GM19328 (cell line): ENCODE data around the gene STOX2.
"Not testable (repeated sequence)": the region's sequence is repeated elsewhere in the genome, so short reads cannot be mapped to it uniquely, and the experiment has no call there.

Source experiments
- ATAC-seq: cut with Tn5 transposase; IDR thresholded peaks from one replicate; pipeline ENCODE4 v1.9.1; 2021; ENCODE audit warnings: mild to moderate bottlenecking, moderate library complexity; ENCODE audit not compliant: unreplicated experiment

The STOX2 gene

GRCh38 chr4:183934761-183935160 is 29.7 kb downstream of the STOX2 start:
- ATAC-seq, result no peak

- no peak for ATAC-seq
These were observed 30.4 kb downstream of the STOX2 start for GRCh38 chr4:183935355-183936005.

GRCh38 chr4:183936047-183936446 is 30.9 kb downstream of the STOX2 start:
- no peak for ATAC-seq

GRCh38 chr4:183936574-183937345 is 31.7 kb downstream of the STOX2 start:
- no peak for ATAC-seq

- ATAC-seq, result no peak
These were observed 35.8 kb downstream of the STOX2 start for GRCh38 chr4:183940864-183941263.

- ATAC-seq, result no peak
These were observed 36.9 kb downstream of the STOX2 start for GRCh38 chr4:183941964-183942363.

- no peak for ATAC-seq
These were observed 40.6 kb downstream of the STOX2 start for GRCh38 chr4:183945741-183946140.

GRCh38 chr4:183950536-183950935 is 45.4 kb downstream of the STOX2 start:
- no peak for ATAC-seq

- ATAC-seq, result not testable (repeated sequence)
These were observed 47.5 kb downstream of the STOX2 start for GRCh38 chr4:183952652-183953051.

GRCh38 chr4:183959319-183960045 is 54.4 kb downstream of the STOX2 start:
- ATAC-seq, result no peak

- no peak for ATAC-seq
These were observed 54.9 kb downstream of the STOX2 start for GRCh38 chr4:183960046-183960420.

- no peak for ATAC-seq
These were observed 55.9 kb downstream of the STOX2 start for GRCh38 chr4:183960962-183961541.

- no peak for ATAC-seq
These were observed 56.7 kb downstream of the STOX2 start for GRCh38 chr4:183961795-183962194.

- ATAC-seq, result no peak
These were observed 57.3 kb downstream of the STOX2 start for GRCh38 chr4:183962419-183962818.

GRCh38 chr4:183966371-183966770 is 61.3 kb downstream of the STOX2 start:
- ATAC-seq, result no peak

GRCh38 chr4:183967266-183967665 is 62.2 kb downstream of the STOX2 start:
- ATAC-seq, result no peak

- no peak for ATAC-seq
These were observed 63.4 kb downstream of the STOX2 start for GRCh38 chr4:183968502-183968901.

- ATAC-seq, result no peak
These were observed 63.8 kb downstream of the STOX2 start for GRCh38 chr4:183968931-183969330.

GRCh38 chr4:183969596-183969995 is 64.5 kb downstream of the STOX2 start:
- ATAC-seq, result no peak

- ATAC-seq, result no peak
These were observed 66.9 kb downstream of the STOX2 start for GRCh38 chr4:183971929-183972490.

- no peak for ATAC-seq
These were observed 72.6 kb downstream of the STOX2 start for GRCh38 chr4:183977707-183978106.
